Stimulated activated CD8-positive, alpha-beta memory T cell treated with anti-CD3 and anti-CD28 coated beads, Interleukin-4, amount 100 ng/mL, for 24 hours (primary cell): Measurements from ENCODE around the gene BCL7C.
"Not testable (repeated sequence)": the region's sequence is repeated elsewhere in the genome, so short reads cannot be mapped to it uniquely, and the experiment has no call there.

Experiments used
- DNase-seq: peaks from one replicate; pipeline ENCODE4 v3.0.0-alpha.2; 2020; ENCODE audit warnings: low read depth

Gene BCL7C

DNA sequence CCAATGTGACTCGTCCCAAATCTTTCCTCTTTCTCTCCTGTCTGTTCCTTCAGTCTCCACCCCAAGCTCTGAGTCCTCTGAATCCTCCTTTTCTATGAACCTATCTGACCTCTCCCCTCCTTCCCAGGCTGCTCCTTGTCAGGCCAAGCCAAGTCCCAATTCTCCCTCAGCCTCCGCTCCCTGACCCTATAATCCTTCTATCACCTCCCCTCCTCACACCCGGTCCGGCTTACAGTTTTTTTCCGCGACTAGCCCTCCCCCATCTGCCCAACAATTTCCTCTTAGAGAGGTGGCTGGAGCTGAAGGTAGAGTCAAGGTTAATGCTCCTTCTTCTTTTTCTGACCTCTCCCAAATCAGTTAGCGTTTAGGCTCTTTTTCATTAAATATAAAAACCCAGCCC, 33.1 kb downstream of the BCL7C start:
- not testable (repeated sequence) for DNase-seq

DNA sequence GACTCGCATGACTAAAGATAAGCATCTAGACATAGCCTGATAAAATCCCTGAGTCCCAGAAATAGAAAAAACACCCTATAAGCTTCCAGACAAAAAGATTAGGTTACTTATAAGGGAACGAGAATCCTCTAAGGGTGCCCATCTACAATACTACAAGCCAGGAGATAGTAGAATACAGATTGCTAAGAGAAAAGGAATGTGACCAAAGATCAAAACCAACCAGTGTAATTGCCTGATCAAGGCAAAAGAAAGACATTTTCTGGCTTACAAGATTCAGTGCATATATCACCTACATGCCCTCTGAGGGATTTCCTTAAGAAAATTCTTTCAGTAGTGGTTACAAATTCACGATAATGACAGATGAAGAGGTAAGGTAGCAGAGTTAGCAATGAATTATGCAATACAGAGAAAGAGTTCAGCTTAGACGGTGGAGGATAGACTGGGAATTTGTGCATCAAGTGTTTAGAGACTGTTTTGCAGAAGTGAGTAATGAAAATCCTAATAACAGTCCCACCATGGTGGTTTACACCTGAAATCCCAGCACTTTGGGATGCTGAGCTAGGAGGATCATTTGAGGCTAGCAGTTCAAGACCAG, 35.0 kb downstream of the BCL7C start:
- DNase-seq: no peak

DNA sequence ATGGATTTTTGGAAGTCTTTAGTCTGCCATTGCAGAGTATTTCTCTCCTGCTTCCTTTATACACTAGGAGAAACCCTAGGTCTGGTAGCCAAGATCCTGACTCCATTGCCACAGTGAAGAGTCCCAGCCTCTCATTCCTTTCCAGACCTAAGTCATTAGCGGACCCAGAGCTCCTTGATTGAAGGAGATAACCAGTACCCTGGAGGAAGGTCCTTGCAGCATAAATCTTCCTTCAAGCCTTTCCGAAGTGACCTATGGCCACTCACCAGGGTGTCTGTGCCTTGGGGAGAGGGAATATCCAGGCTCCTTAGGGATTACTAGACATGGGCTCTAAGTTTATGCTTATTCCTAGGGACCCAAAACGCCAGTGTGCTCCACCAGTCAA, 35.8 kb downstream of the BCL7C start:
- DNase-seq: no peak

DNA sequence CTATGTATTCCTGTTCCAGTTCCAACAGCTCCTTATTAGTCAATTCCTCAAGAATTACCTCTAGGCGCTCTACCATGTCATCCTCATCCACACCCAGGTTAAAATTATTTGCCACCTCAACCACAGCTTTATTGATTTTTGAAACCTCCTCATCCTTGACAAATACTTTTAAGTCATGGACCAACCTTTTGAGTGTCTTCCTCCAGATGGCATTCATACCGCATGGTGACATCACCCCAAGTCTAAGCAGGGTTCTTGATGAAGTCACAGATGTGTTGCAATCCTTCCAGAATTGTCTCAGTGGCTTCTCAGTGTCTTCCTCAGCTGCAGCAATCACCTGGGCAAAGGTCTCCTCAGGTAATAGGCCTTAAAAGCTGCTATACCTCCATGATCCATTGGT, 40.1 kb downstream of the BCL7C start:
- DNase-seq: no peak

DNA sequence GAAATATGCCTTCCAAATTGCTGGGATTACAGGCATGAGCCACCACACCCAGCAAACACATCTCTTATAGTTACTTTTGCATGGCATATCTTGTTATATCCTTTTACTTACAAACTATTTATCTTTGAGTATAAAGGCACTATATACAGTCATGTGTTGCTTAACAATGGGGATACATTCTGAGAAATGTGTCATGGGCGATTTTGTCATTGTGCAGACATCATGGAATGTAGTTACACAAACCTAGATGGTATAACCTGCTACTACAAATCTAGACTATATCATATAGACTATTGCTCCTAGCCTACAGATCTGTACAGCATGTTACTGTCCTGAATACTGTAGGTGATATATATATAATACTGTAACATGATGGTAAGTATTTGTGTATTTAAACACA, 43.6 kb downstream of the BCL7C start:
- DNase-seq: no peak

DNA sequence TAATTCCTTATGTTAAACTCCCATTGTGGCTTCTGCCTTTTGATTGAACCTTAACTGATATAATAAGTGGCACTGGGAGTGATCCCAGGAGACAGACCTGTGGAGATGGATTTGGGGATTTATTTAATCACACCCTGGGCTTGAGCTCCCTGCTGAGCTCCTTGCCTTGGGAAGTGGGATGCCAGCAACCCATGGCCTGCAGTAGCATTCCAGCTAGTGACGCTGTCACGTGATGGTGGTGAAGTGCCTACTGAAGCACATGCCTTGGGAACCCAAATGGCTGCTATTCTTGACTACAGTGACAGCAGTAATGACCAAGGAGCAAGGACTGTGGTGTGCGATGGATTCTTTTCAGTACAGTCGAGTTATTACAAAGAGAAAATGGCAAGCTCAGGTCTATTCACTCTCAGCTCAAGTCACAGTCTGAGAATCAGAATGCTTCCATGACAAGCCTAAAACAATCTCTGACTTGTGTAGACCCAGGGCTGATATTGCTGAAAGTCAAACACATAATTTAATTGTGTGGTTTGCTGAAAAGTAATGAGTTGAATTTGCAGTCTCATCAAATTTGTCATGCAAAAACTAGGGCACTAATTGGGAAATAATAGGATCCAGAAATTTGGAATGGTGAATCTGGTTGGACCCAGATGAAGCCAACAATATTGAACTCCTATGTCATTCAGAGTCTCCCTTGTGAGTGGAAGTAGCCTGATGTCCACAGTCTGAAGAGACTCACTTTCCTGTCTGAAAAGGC, 47.1 kb downstream of the BCL7C start:
- DNase-seq: no peak

DNA sequence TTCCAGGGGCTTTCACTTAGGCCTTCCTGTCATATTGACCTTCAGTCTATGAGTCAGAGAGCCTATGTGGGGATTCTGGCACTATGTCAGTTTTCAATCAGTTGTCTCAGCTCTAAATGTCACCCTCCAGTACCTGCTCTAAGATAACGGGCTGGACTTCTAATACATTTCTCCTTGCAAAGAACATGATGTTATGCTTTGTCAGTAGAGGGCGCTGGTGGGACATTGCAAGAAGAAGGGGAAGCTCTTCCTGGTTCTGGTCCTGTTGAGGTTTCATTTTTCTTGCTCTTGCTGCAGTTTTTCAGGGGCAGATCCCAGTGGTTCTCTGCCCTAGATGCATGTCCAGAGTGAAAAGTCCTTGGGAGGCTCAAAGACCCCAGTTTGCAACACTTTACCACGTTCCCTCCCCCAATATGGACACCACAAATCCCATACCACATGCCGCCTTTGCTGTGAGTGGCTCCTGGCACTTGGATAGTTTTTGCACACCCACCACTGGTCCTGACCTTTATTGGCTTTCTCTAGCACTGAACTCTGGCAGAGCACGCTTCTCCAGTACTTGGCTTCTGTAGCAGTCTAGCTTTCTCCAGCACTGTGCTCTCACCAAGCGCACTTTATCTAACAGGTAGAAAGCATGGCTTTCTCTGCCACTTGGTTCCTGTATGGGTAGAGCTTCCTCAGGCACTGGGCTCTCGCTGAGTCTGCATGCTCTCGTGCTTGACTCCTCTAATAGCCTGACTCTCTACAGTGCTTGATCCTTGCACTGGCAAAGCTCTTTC, 49.0 kb downstream of the BCL7C start:
- peak; percentile 60 for DNase-seq

DNA sequence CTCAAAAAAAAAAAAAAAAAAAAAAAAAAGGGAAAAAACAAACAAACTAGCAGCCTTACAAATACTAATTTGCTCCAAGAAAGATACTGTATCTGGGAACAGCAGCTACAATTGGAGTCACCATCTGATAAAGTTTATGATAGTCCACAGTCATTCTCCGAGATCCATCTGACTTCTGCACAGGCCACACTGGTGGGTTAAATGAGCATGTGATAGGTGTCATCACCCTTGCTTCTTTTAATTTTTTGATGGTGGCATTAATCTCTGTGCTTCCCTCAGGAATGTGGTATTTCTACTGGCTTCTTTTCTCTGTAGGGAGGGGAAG, 49.6 kb downstream of the BCL7C start:
- DNase-seq: no peak

DNA sequence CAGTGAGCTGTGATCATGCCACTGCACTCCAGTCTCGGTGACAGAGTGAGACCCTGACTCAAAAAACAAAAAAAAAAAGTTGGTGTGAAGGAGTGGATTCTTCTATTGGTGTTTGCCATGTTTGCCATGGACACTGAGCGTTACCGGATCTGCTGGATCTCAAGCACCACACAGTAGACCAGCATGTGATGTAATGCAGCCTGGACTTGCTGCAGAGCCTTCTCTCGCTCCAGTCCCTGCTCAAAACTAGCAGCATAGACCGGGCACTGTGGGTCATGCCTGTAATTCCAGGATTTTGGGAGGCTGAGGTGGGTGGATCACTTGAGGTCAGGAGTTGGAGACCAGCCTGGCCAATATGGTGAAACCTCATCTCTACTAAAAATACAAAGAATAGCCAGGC, 50.4 kb downstream of the BCL7C start:
- DNase-seq: no peak

DNA sequence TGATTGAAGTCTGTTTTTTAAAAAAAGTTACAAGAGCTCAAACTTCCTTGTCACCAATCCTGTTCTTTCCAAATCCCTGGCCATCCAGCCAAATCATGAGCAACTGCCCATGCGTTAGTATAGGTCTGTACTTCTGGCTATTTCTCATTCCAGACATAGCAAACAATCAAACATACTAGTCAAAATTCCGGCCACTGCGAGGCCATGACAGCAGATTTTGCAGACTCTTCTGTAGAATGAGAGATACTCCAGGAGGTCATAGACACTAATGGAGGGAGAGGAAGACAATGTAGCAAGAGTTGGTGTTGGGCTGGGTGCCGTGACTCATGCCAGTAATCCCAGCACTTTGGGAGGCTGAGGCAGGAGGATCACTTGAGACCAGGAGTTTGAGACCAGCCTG, 50.9 kb downstream of the BCL7C start:
- DNase-seq: no peak

DNA sequence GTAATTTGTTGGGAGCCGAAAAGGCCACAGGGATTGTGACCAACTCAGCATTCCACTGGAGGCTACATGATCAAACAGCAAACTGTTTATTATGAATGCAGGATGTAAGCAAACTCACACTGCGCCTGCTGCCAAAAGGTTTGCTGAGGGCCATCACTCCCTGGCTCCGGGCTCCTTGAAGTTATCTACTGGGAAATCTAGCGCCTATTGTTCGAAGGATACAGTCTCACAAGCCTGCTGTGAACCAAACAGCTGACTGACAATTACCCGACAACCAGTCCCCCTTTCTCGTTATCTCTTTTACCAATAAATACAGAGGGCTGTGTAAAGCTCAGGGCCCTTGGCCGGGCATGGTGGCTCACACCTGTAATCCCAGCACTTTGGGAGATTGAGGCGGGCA, 52.5 kb downstream of the BCL7C start:
- no peak for DNase-seq

DNA sequence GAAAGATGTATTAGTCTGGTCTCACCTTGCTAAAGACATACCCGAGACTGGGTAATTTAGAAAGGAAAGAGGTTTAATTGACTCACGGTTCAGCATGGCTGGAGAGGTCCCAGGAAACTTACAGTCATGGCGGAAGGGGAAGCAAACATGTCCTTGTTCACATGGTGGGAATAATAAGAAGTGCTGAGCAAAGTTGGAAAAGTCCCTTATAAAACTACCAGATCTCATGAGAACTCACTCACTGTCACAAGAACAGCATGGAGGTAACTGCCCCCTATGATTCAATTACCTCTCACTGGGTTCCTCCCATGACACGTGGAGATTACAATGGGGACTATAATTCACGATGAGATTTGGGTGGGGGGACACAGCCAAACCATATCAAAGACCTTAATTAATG, 53.3 kb downstream of the BCL7C start:
- no peak for DNase-seq

DNA sequence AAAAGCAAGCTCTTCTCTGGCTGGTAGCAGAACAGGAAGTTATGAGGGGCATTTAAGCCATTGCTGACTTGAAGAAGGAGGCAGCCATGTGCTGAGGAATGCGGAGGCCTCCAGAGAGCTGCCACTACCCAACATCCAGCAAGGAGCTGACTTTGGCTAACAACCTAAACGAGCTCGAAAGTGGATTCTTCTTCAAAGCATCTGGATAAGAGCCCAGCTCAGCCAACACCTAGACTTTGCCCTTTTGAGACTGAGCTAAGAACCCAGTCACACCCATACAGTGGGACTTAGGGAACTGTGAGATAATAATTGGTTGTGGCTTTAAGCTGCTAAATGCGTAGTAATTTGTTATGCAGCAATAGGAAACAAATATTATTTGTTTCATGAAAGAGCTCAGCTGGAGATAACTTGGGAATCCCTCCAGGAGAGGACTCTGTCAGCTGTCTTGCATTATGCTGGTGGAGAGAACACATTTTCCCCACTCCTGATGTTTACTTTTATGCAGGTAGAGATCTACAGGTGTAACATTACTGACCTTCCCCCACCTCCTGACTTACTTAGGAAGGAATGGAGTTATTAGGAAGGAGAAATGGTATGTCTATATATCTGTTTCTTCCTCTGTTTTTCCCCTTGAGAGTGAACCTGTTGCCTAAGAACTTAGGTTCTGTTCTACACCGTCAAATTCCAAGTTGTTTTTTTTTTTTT, 54.2 kb downstream of the BCL7C start:
- DNase-seq: no peak

DNA sequence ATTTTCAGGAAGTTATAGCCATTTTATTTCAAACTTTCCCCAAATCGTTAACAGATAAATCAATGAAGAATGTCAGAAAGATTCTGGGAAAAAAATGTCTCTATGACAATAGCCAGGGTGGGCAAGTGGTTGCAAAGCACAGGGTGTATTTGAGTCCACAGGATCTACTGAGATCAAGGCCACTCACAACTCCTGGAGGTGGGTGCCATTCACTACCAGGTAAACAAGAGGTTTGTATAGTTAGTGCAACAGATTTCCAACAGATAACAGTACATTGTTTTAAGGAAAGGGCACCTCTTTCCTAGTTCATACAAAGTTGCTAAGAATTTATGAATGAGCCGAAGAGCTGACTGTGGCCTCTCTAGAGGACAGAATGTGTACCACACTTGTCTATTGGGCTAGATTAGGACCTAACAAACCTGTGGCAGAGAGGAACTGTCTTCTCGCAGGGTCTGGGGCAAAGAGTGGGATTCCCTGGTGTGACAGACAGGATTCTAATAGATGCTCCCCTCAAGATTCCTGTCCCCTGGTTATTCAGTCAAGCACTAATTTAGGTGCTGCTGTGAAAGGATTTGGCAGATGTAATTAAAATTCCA, 54.9 kb downstream of the BCL7C start:
- no peak for DNase-seq

DNA sequence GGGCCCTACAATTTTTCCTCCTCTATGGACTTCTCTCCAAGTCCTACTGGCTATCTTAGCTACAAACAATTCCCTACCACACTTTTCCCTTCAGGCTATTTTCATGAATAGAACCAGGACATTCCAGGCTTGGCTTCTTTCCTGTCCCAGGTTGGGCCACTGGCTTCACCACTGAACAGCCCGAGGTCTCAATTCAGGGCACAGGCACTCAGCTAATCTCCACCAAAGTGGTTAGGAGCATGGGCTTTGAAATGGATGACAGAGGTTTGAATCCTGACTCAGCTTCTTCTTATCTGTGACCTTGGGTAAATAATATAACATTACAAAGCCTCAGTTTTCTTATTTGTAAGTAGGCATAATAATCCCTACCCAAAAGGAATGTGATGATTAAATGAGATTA, 56.0 kb downstream of the BCL7C start:
- DNase-seq: no peak
